ENCODE results near the gene PPFIA1. TPM values are rescaled to one million over a fixed set of nuclear protein-coding genes. Genes with fewer than 3 reads are reported as not detected.

The PPFIA1 gene
- total and polyA plus RNA-seq, 7 donors = 13.2 to 62.1 (median 43.4) TPM

GRCh38 chr11:70229737-70230136, 40.8 kb upstream of the PPFIA1 start:
- WGBS, 2 donors = 89 to 93% methylated on average over 10 of the region's 10 CpGs
- Histone ChIP-seq H3K4me3 (no peak overlapping the region), H3K27me3 (no peaks in the 10 kb centered on the region), H3K36me3 (no peaks in the 10 kb centered on the region), H3K4me1 (no peaks in the 10 kb centered on the region), H3K27ac (no peak overlapping the region), H3K9me3 (no peaks in the 10 kb centered on the region)
- TF ChIP-seq, protein P1, sequence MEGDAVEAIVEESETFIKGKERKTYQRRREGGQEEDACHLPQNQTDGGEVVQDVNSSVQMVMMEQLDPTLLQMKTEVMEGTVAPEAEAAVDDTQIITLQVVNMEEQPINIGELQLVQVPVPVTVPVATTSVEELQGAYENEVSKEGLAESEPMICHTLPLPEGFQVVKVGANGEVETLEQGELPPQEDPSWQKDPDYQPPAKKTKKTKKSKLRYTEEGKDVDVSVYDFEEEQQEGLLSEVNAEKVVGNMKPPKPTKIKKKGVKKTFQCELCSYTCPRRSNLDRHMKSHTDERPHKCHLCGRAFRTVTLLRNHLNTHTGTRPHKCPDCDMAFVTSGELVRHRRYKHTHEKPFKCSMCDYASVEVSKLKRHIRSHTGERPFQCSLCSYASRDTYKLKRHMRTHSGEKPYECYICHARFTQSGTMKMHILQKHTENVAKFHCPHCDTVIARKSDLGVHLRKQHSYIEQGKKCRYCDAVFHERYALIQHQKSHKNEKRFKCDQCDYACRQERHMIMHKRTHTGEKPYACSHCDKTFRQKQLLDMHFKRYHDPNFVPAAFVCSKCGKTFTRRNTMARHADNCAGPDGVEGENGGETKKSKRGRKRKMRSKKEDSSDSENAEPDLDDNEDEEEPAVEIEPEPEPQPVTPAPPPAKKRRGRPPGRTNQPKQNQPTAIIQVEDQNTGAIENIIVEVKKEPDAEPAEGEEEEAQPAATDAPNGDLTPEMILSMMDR (IDR thresholded peaks at IDR 0.05) = no peak
- TF ChIP-seq EP300 (IDR thresholded peaks at IDR 0.05) (no peak), POLR2A (IDR thresholded peaks at IDR 0.05) (no peak), POLR2AphosphoS5 (IDR thresholded peaks at IDR 0.05) (no peak)
- no peak for DNase-seq
- intact Hi-C loops (cut with DNase I) = no loop called here

GRCh38 chr11:70230151-70230839, 40.2 kb upstream of the PPFIA1 start:
- no peaks in the 10 kb centered on the region for H3K9me3 ChIP-seq
- H3K4me3 ChIP-seq = no peak overlapping the region
- DNase-seq = no peak
- intact Hi-C loops (cut with DNase I) = no loop called here
- H3K27ac ChIP-seq = no peak overlapping the region
- no peaks in the 10 kb centered on the region for H3K27me3 ChIP-seq
- TF ChIP-seq EP300 (IDR thresholded peaks at IDR 0.05) (no peak), POLR2A (IDR thresholded peaks at IDR 0.05) (no peak), POLR2AphosphoS5 (IDR thresholded peaks at IDR 0.05) (no peak)
- TF ChIP-seq, protein P1 (IDR thresholded peaks at IDR 0.05) = no peak
- no peaks in the 10 kb centered on the region for H3K36me3 ChIP-seq
- 91 to 93% methylated on average over 8 of the region's 8 CpGs for WGBS, 2 donors
- no peaks in the 10 kb centered on the region for H3K4me1 ChIP-seq

DNA sequence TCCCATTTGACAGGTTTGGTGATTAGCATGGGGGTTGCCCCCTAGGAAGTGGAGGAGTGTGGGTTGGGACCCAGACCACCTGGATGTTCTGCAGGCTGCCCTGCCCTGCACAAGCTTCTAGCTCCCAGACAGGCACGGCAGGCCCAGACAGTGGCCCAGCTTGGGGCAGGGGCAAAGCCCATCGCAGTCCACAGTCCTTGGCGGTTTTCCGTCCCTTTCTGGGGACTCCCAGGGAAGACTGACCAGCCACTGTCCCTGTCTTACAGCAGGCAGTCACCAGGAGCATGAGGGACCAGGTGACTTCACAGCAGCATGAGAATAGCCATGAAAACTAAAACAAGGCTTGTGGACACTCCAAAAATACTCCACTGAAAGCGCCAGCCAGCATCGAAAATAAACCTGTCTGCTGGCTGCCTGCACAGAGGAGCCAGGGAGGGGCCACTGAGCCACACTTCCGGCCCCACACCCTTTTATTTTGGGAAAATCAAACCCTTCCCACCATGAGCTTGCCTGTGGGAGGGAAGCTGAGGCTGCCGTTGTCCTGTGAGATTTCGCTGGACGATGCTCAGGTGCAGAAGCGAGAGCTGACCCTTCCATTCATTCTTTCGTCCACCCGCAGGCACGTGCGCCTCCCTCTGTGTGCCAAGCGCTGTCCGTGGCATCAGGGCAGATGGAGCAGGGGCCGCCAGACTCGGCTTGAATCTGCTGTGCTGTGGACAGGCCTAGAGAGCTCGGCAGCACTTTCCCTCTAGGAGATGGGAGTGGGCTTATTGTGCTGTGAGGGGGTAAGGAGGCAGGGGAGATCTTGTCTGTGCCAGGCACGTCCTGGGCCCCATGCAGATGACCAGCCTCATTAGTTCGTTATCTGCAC, 39.4 kb upstream of the PPFIA1 start:
- no peaks in the 10 kb centered on the region for H3K27me3 ChIP-seq
- intact Hi-C loops (cut with DNase I) = no loop called here
- DNase-seq = no peak
- no peak overlapping the region for H3K27ac ChIP-seq
- no peaks in the 10 kb centered on the region for H3K36me3 ChIP-seq
- H3K9me3 ChIP-seq = no peaks in the 10 kb centered on the region
- 87 to 89% methylated on average over 22 of the region's 22 CpGs for WGBS, 2 donors
- H3K4me3 ChIP-seq = no peak overlapping the region
- H3K4me1 ChIP-seq = no peaks in the 10 kb centered on the region
- no peak for TF ChIP-seq POLR2A (IDR thresholded peaks at IDR 0.05)
- no peak for TF ChIP-seq POLR2AphosphoS5 (IDR thresholded peaks at IDR 0.05)

DNA sequence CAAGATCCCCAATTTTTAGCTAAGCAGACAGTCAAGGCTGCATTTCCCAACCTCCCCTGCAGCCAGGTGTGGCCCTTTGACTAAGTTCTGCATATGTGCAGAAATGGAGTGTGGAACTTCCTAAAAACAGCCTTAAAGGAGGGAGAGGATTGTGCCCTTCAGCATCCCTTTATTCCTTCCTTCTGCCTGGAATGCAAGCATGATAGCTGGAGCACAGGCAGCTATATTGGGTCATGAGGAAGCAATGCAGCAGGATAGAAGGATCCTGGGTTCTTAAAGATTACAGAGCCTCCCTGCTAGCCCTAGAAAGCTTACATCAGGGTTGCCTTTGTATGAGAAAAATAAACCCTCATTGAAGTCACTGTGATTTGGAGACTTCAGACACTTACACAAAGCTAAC, 37.5 kb upstream of the PPFIA1 start:
- no peaks in the 10 kb centered on the region for H3K27me3 ChIP-seq
- H3K27ac ChIP-seq = no peak overlapping the region
- intact Hi-C loops (cut with DNase I) = no loop called here
- no peaks in the 10 kb centered on the region for H3K4me1 ChIP-seq
- TF ChIP-seq, protein P1 (IDR thresholded peaks at IDR 0.05) = no peak
- TF ChIP-seq POLR2A (IDR thresholded peaks at IDR 0.05) = no peak
- no peak for TF ChIP-seq POLR2AphosphoS5 (IDR thresholded peaks at IDR 0.05)
- TF ChIP-seq EP300 (IDR thresholded peaks at IDR 0.05) = no peak
- DNase-seq = no peak
- H3K9me3 ChIP-seq = no peaks in the 10 kb centered on the region
- H3K4me3 ChIP-seq = no peak overlapping the region
- H3K36me3 ChIP-seq = no peaks in the 10 kb centered on the region

DNA sequence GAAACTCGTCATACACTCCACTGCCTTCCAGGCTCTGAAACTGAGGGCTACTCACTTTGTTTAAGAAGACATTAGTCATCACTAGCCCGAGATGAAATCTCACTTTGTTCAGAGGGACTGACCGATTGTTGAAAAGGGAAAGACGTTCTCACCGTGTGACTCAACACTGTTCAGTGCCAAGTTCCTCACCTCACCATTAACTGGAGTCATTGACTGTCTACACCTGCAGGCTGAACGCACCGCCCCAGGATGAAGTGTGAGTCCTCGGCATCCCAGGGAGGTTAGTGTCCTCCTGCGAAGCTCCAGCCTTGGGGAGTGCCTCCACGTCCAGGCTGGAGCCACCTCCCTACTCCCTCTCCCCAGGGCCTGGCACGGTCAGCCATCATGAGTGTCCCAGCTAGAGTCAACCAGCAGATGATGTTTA, 37.0 kb upstream of the PPFIA1 start:
- TF ChIP-seq, protein P1 (IDR thresholded peaks at IDR 0.05) = no peak
- TF ChIP-seq EP300 (IDR thresholded peaks at IDR 0.05) = no peak
- no peak for TF ChIP-seq POLR2A (IDR thresholded peaks at IDR 0.05)
- no peak for TF ChIP-seq POLR2AphosphoS5 (IDR thresholded peaks at IDR 0.05)
- H3K27ac ChIP-seq = no peak overlapping the region
- H3K27me3 ChIP-seq = no peaks in the 10 kb centered on the region
- H3K4me1 ChIP-seq = no peaks in the 10 kb centered on the region
- no peaks in the 10 kb centered on the region for H3K9me3 ChIP-seq
- no peaks in the 10 kb centered on the region for H3K36me3 ChIP-seq
- intact Hi-C loops (cut with DNase I) = no loop called here
- H3K4me3 ChIP-seq = no peak overlapping the region
- 72 to 79% methylated on average over 11 of the region's 11 CpGs for WGBS, 2 donors
- DNase-seq = no peak

Measured in sigmoid colon (tissue), 7 donors.